Skeletal muscle tissue (tissue), 4 donors: ENCODE data around the gene GMEB2. TPM values are rescaled to one million over a fixed set of nuclear protein-coding genes. Genes with fewer than 3 reads are reported as not detected.
"Not testable (repeated sequence)": the region's sequence is repeated elsewhere in the genome, so short reads cannot be mapped to it uniquely, and the experiment has no call there.

ENCODE experiments used
- H3K27ac ChIP-seq: one replicate; pipeline ENCODE4 v1.7.0; 2013; ENCODE audit warnings: mild to moderate bottlenecking, low read depth, low read length, inconsistent platforms
- H3K27me3 ChIP-seq, 3 donors: one replicate each; pipeline ENCODE4 v1.7.0; 2013; ENCODE audit warnings: low read length in 3 of 3; ENCODE audit not compliant: control insufficient read depth in 3 of 3, insufficient read depth in 3 of 3
- H3K36me3 ChIP-seq, 3 donors: one replicate each; pipeline ENCODE4 v1.7.0; 2013; ENCODE audit warnings: low read length in 3 of 3; ENCODE audit not compliant: control insufficient read depth in 3 of 3, insufficient read depth in 3 of 3
- H3K4me1 ChIP-seq, 3 donors: one replicate each; pipeline ENCODE4 v1.7.0; 2013; ENCODE audit warnings: low read length in 3 of 3, mild to moderate bottlenecking in 3 of 3; ENCODE audit not compliant: control insufficient read depth in 3 of 3, insufficient read depth in 3 of 3
- H3K4me3 ChIP-seq, 3 donors: one replicate each; pipeline ENCODE4 v1.7.0; 2013; ENCODE audit warnings: low read length in 3 of 3
- H3K9ac ChIP-seq, 3 donors: one replicate each; pipeline ENCODE4 v1.7.0; 2013; ENCODE audit warnings: low read length in 3 of 3, mild to moderate bottlenecking in 3 of 3, moderate library complexity in 2 of 3, low read depth in 1 of 3
- H3K9me3 ChIP-seq, 3 donors: one replicate each; pipeline ENCODE4 v1.7.0; 2013; ENCODE audit warnings: low read length in 3 of 3; ENCODE audit not compliant: control insufficient read depth in 3 of 3
- total RNA-seq: library from RNA; depleted of rRNA; stranded (reverse); fragments of >200 nt; gene quantifications from one replicate; pipeline ENCODE4 v1.2.3, GENCODE V29; 2014
- donor health status: Osteomylitis.

GMEB2 gene
- total RNA-seq, 1 donor from 2014 or later, result 5.7 TPM

GRCh38 chr20:63601679-63602078 is 25.2 kb downstream of the GMEB2 start:
- H3K27me3 ChIP-seq, H3K27ac ChIP-seq, H3K9me3 ChIP-seq, H3K4me1 ChIP-seq, H3K9ac ChIP-seq, H3K4me3 ChIP-seq: not testable (repeated sequence)
- peaks cover 29 to 41% (median 36%) of the 10 kb centered on the region in 3 donors for H3K36me3 ChIP-seq

- no peak overlapping the region for H3K4me3 ChIP-seq
- H3K36me3 ChIP-seq, result peaks cover 32 to 52% (median 36%) of the 10 kb centered on the region in 3 donors
- H3K9me3 ChIP-seq, result no peaks in the 10 kb centered on the region
- no peaks in the 10 kb centered on the region for H3K27me3 ChIP-seq
- H3K4me1 ChIP-seq, result no peaks in the 10 kb centered on the region
- H3K27ac ChIP-seq, result no peak overlapping the region
- H3K9ac ChIP-seq, result no peak overlapping the region
These were observed 27.4 kb downstream of the GMEB2 start for GRCh38 chr20:63599396-63600050.

GRCh38 chr20:63598479-63599395 is 28.2 kb downstream of the GMEB2 start:
- Histone ChIP-seq H3K36me3 (peaks cover 35 to 55% (median 36%) of the 10 kb centered on the region in 3 donors), H3K27ac (no peak overlapping the region), H3K4me1 (peaks cover 0 to 2% (median 0%) of the 10 kb centered on the region in 3 donors), H3K27me3 (no peaks in the 10 kb centered on the region), H3K9ac (no peak overlapping the region), H3K4me3 (no peak overlapping the region), H3K9me3 (no peaks in the 10 kb centered on the region)

GRCh38 chr20:63597651-63598478 is 29.0 kb downstream of the GMEB2 start:
- no peak overlapping the region for H3K4me3 ChIP-seq
- no peak overlapping the region for H3K9ac ChIP-seq
- peaks cover 37 to 56% (median 40%) of the 10 kb centered on the region in 3 donors for H3K36me3 ChIP-seq

GRCh38 chr20:63596423-63596822 is 30.5 kb downstream of the GMEB2 start:
- Histone ChIP-seq H3K4me1 (peaks cover 0 to 2% (median 0%) of the 10 kb centered on the region in 3 donors), H3K27me3 (no peaks in the 10 kb centered on the region), H3K9me3 (no peaks in the 10 kb centered on the region), H3K4me3 (no peak overlapping the region), H3K9ac (no peak overlapping the region), H3K27ac (no peak overlapping the region), H3K36me3 (peaks cover 42 to 60% (median 43%) of the 10 kb centered on the region in 3 donors)

More at GRCh38 chr20:63597651-63598478, 29.0 kb downstream of the GMEB2 start:
- Histone ChIP-seq H3K4me1 (peaks cover 0 to 2% (median 0%) of the 10 kb centered on the region in 3 donors), H3K9me3 (no peaks in the 10 kb centered on the region), H3K27ac (no peak overlapping the region), H3K27me3 (no peaks in the 10 kb centered on the region)

GRCh38 chr20:63595416-63596127 is 31.3 kb downstream of the GMEB2 start:
- no peaks in the 10 kb centered on the region for H3K27me3 ChIP-seq
- no peak overlapping the region for H3K4me3 ChIP-seq
- peaks cover 0 to 2% (median 0%) of the 10 kb centered on the region in 3 donors for H3K4me1 ChIP-seq
- H3K9me3 ChIP-seq, result no peaks in the 10 kb centered on the region
- H3K36me3 ChIP-seq, result peaks cover 45 to 58% (median 47%) of the 10 kb centered on the region in 3 donors
- H3K27ac ChIP-seq, result no peak overlapping the region
- no peak overlapping the region for H3K9ac ChIP-seq

- H3K9me3 ChIP-seq, result no peaks in the 10 kb centered on the region
- no peaks in the 10 kb centered on the region for H3K27me3 ChIP-seq
- H3K4me1 ChIP-seq, result peaks cover 0 to 2% (median 0%) of the 10 kb centered on the region in 3 donors
- no peak overlapping the region for H3K27ac ChIP-seq
- H3K9ac ChIP-seq, result no peak overlapping the region
- peaks cover 51 to 58% (median 56%) of the 10 kb centered on the region in 3 donors for H3K36me3 ChIP-seq
- no peak overlapping the region for H3K4me3 ChIP-seq
These were observed 32.8 kb downstream of the GMEB2 start for GRCh38 chr20:63594043-63594561.

- Histone ChIP-seq H3K9ac (no peak overlapping the region), H3K4me3 (no peak overlapping the region), H3K9me3 (no peaks in the 10 kb centered on the region), H3K4me1 (peaks cover 0 to 6% (median 3%) of the 10 kb centered on the region in 3 donors), H3K36me3 (peaks cover 39 to 58% (median 50%) of the 10 kb centered on the region in 3 donors), H3K27ac (no peak overlapping the region), H3K27me3 (no peaks in the 10 kb centered on the region)
These were observed 34.2 kb downstream of the GMEB2 start for GRCh38 chr20:63592661-63593060.

- Histone ChIP-seq H3K9ac (no peak overlapping the region), H3K27ac (no peak overlapping the region), H3K4me3 (no peak overlapping the region), H3K9me3 (no peaks in the 10 kb centered on the region), H3K36me3 (peaks cover 37 to 56% (median 52%) of the 10 kb centered on the region in 3 donors), H3K27me3 (no peaks in the 10 kb centered on the region), H3K4me1 (peaks cover 0 to 7% (median 3%) of the 10 kb centered on the region in 3 donors)
These were observed 35.0 kb downstream of the GMEB2 start for GRCh38 chr20:63591786-63592355.
